HCT116 (cell line): Measurements from ENCODE around the gene CR1L.

Experiments
- CBX3 ChIP-seq: IDR thresholded peaks from 2 replicates; pipeline ENCODE4 v1.6.1; 2012; ENCODE audit warnings: low read depth
- EZH2phosphoT487 ChIP-seq: fragments of 200-600 bp; IDR thresholded peaks from 2 replicates; pipeline ENCODE4 v1.6.1; 2018; ENCODE audit warnings: antibody characterized with exemption, borderline replicate concordance
- POLR2AphosphoS5 ChIP-seq: IDR thresholded peaks from 2 replicates; pipeline ENCODE4 v1.6.1; 2011; ENCODE audit warnings: mild to moderate bottlenecking, low read depth, low read length, moderate library complexity
- RAD21 ChIP-seq: IDR thresholded peaks from 2 replicates; pipeline ENCODE4 v1.6.1; 2012; ENCODE audit warnings: low read depth, mild to moderate bottlenecking
- TF ChIP-seq, protein P1 (sequence below), 3 experiments: fragments of 200-600 bp in 1 of 3; sonication (generic) in 1 of 3; IDR thresholded peaks in 2 of 3; conservative IDR thresholded peaks in 1 of 3; 2 replicates each; pipeline ENCODE4 v1.5.1; 2012 to 2017; ENCODE audit warnings: low read depth in 2 of 3, low read length in 2 of 3, antibody characterized with exemption in 1 of 3, borderline replicate concordance in 1 of 3, control low read depth in 1 of 3, mild to moderate bottlenecking in 1 of 3, mixed read lengths in 1 of 3, mixed run types in 1 of 3, moderate library complexity in 1 of 3; ENCODE audit not compliant: insufficient read depth in 1 of 3

DNA sequence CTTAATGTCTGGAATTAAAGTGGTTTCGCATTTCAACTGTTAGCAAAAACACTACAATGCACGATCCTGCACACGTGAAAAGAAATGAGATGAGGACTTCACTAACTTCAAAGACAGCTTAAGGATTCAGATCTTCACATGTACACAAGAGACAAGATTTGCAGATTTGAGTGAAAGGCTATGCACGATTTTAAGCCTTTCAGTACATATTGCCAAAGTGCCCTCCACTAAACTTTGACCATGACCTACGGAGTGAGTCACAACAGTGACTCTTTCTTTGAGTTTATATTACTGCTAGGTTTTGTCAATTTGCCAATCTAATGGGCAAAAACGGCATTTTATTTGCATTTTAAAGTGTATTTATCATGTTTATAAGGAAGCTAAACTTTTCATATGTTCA, 41.2 kb upstream of the CR1L start:
- no peak for TF ChIP-seq EZH2phosphoT487
- TF ChIP-seq, protein P1, sequence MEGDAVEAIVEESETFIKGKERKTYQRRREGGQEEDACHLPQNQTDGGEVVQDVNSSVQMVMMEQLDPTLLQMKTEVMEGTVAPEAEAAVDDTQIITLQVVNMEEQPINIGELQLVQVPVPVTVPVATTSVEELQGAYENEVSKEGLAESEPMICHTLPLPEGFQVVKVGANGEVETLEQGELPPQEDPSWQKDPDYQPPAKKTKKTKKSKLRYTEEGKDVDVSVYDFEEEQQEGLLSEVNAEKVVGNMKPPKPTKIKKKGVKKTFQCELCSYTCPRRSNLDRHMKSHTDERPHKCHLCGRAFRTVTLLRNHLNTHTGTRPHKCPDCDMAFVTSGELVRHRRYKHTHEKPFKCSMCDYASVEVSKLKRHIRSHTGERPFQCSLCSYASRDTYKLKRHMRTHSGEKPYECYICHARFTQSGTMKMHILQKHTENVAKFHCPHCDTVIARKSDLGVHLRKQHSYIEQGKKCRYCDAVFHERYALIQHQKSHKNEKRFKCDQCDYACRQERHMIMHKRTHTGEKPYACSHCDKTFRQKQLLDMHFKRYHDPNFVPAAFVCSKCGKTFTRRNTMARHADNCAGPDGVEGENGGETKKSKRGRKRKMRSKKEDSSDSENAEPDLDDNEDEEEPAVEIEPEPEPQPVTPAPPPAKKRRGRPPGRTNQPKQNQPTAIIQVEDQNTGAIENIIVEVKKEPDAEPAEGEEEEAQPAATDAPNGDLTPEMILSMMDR (IDR thresholded peaks at IDR 0.05 in 2 of 3, conservative IDR thresholded peaks at IDR 0.05 in 1 of 3; ENCODE audit: borderline replicate concordance in 1 of 3, insufficient read depth in 1 of 3, low read depth in 2 of 3, low read length in 2 of 3): no peak
- no peak for TF ChIP-seq CBX3
- TF ChIP-seq POLR2AphosphoS5: no peak
- no peak for TF ChIP-seq RAD21
